ENCODE results near the gene BCAS3. TPM values are rescaled to one million over a fixed set of nuclear protein-coding genes. Genes with fewer than 3 reads are reported as not detected.
"Not testable (repeated sequence)": the region's sequence is repeated elsewhere in the genome, so short reads cannot be mapped to it uniquely, and the experiment has no call there.

The BCAS3 gene
- polyA plus RNA-seq, 1 donor from 2014 or later = 23.2 TPM

DNA sequence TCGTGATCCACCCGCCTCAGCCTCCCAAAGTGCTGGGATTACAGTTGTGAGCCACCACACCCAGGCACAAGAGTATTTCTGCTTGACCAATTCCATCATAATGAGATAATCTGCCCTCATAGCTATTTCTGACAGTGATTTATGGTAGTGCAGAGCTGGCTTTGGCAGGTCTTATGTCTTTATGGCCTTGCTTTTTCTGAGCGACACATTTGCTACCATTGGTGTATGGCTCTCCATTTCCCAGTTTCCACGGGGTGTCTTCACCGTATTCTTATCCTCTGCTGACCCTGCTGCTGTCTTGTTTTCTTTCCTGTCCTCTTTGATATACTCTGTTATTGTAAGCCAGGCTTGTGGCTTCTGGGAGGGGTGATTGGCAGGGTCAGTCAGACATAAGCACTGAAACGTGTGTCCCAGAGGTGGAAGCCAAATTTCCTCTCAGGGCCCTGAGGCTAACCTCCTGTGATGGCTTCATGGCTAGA lies 560.8 kb downstream of the BCAS3 start:
- Mint-ChIP-seq H3K9me3 (peaks cover 0 to 2% (median 0%) of the 10 kb centered on the region in 3 donors), H3K4me3 (no peak overlapping the region), H3K27ac (no peak overlapping the region), H3K36me3 (peaks cover 3% of the 10 kb centered on the region), H3K27me3 (no peaks in the 10 kb centered on the region), H3K4me1 (no peaks in the 10 kb centered on the region)

DNA sequence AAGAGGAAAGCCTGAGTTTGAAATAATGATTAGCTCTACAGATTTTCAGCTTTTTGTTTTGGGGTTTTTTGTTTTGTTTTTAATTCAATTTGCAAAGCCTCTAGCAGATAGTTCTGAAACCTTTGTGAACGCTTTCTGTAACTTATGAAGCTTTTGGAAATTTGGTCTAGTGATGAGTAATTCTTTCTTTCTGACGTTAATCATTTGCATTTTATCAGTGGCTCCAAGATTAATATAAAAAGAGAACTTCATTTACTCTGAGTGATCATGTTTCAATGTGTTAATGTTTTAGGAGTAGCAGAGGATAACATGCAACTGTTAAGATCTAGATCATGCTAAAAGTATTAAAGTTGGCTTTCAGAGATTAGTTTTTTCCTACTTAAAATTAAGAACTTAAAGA lies 561.7 kb downstream of the BCAS3 start:
- Mint-ChIP-seq H3K36me3 (peaks cover 3% of the 10 kb centered on the region), H3K4me1 (no peaks in the 10 kb centered on the region), H3K27me3 (no peaks in the 10 kb centered on the region), H3K9me3 (peaks cover 0 to 2% (median 0%) of the 10 kb centered on the region in 3 donors), H3K27ac (no peak overlapping the region), H3K4me3 (no peak overlapping the region)

DNA sequence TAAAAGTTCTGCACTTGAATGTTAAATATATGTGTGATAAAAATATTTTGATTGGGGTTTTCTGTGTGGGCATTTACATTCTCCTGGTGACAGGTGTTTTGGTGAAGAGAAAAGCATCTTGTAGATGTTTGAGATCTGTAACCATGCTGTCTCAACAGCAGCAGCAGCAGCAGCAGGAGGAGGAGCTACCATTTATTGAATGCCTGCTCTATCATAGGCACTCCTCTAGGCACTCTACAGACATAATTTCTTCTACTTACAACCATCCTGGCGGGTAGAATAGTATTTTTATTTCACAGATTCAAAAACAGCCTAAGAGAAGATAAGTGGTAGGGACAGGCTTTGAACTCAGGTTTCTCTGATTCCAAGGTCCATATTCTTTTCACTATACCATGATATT lies 562.3 kb downstream of the BCAS3 start:
- Mint-ChIP-seq H3K4me3 (no peak overlapping the region), H3K4me1 (peaks cover 0 to 1% (median 0%) of the 10 kb centered on the region in 3 donors), H3K36me3 (peaks cover 3% of the 10 kb centered on the region), H3K27ac (no peak overlapping the region), H3K9me3 (peaks cover 0 to 2% (median 0%) of the 10 kb centered on the region in 3 donors), H3K27me3 (no peaks in the 10 kb centered on the region)

DNA sequence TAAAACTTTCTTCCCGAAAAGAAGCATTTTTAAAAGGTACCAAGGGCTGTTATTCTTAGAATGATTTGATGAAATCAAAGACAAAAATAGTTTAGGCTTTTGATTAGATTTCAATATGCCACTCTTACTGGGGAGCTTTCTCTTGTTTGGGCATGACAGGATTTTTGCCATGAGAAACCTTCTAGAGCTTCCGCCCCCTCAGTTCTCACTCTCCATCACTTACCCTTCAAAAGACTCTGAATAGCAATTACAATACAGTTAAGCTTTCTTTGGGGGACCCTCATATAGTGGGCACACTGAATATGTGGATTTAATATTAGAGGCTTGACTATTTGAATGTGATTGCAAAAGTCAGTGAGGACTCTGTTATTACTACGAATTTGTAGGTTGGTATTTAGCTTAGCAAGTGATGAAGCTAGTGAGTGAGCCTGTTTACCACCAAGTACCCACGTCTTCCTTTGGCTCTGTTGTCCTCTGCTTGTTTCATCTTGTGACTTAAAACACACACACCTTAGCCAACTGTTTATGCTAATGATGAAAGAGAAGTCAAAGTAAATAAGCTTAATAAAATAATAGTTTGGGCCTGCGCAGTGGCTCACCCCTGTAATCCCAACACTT lies 563.3 kb downstream of the BCAS3 start:
- H3K4me1 Mint-ChIP-seq = peaks cover 0 to 3% (median 0%) of the 10 kb centered on the region in 3 donors
- H3K4me3 Mint-ChIP-seq = no peak overlapping the region
- H3K9me3 Mint-ChIP-seq = peaks cover 0 to 2% (median 0%) of the 10 kb centered on the region in 3 donors
- H3K27me3 Mint-ChIP-seq = no peaks in the 10 kb centered on the region
- H3K36me3 Mint-ChIP-seq = peaks cover 4% of the 10 kb centered on the region
- no peak overlapping the region for H3K27ac Mint-ChIP-seq

DNA sequence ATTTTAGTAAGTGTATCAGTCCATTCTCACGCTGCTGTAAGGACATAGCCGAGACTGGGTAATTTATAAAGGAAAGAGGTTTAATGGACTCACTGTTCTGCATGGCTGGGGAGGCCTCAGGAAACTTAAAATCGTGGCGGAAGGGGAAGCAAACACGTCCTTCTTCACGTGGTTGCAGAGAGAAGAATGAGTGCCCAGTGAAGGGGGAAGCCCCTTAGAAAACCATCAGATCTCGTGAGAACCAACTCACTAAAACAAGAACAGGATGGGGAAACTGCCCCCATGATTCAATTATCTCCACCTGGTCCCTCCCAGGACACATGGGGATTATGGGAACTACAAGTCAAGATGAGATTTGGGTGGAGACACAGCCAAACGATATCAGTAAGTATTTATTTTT lies 567.3 kb downstream of the BCAS3 start:
- not testable (repeated sequence) for H3K4me3 Mint-ChIP-seq, H3K36me3 Mint-ChIP-seq, H3K9me3 Mint-ChIP-seq, H3K4me1 Mint-ChIP-seq, H3K27me3 Mint-ChIP-seq, H3K27ac Mint-ChIP-seq

DNA sequence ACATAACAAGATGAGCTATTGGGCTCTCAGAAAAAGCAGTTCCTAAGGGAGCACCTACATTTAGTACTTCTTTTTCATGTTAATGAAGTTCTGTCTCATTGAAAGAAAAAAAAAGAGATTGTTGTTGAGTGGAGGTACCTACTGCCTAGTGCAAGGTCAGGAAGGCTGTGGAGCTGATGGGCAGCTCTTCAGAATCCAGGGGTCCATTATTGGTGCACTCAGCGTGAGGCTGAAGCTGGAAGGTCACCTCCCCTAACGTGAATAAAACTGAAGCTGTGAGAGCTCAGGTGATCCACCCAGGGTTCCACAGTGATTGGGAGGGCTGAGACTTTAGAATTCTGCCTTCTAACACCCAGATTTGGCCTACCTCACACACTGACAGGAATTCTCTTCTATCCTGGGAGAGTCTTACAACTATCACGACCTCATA lies 568.1 kb downstream of the BCAS3 start:
- Mint-ChIP-seq H3K9me3 (no peaks in the 10 kb centered on the region), H3K36me3 (peaks cover 1% of the 10 kb centered on the region)

DNA sequence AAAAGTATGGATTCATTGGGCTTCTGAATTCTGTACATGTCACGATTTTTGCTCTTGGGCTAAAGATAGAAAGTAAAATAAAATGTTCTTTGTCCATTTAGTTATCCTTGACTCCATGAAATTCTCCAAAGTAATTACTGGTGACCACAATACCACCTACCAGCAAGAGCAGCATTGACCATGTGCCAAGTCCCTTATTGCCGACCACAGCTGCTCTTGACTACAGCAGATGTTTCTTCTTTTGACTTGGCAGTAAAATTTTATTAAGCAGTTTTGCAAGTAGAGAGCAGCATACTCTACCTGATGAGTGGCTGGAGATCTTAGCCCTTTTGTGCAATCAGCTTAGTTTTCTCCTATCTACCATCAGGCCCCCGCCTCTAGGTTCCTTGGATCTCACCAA lies 569.8 kb downstream of the BCAS3 start:
- Mint-ChIP-seq H3K27me3 (no peaks in the 10 kb centered on the region), H3K9me3 (no peaks in the 10 kb centered on the region), H3K4me1 (peaks cover 0 to 3% (median 0%) of the 10 kb centered on the region in 3 donors), H3K36me3 (peaks cover 1% of the 10 kb centered on the region), H3K4me3 (no peak overlapping the region), H3K27ac (no peak overlapping the region)

More for the DNA sequence above, 568.1 kb downstream of the BCAS3 start:
- Mint-ChIP-seq H3K4me3 (no peak overlapping the region), H3K27ac (no peak overlapping the region), H3K4me1 (peaks cover 0 to 3% (median 0%) of the 10 kb centered on the region in 3 donors), H3K27me3 (no peaks in the 10 kb centered on the region)

DNA sequence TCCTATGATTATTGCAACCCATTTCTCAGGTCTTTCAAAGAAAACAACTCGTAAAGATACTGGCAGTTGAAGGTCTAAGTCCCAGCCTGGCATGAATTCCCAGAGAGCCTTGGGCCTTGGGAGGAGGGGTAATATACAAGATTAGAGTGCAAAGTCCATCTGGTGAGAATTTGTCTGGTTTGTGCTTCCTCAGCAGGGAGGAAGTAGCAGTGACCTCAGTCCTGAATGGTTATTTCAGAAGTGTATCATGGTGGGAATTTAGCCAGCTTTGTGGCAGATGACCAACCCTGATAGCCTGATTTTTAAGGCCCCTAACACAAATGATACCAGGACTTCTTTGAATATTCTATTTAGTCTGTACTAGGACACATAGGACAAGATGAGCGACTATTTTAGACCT lies 570.7 kb downstream of the BCAS3 start:
- H3K27me3 Mint-ChIP-seq = no peaks in the 10 kb centered on the region
- H3K4me3 Mint-ChIP-seq = no peak overlapping the region
- peaks cover 1% of the 10 kb centered on the region for H3K36me3 Mint-ChIP-seq
- peak overlapping the region in 1 of 3 donors; percentile 23 for H3K27ac Mint-ChIP-seq
- peaks cover 0 to 3% (median 0%) of the 10 kb centered on the region in 3 donors for H3K4me1 Mint-ChIP-seq
- H3K9me3 Mint-ChIP-seq = no peaks in the 10 kb centered on the region

DNA sequence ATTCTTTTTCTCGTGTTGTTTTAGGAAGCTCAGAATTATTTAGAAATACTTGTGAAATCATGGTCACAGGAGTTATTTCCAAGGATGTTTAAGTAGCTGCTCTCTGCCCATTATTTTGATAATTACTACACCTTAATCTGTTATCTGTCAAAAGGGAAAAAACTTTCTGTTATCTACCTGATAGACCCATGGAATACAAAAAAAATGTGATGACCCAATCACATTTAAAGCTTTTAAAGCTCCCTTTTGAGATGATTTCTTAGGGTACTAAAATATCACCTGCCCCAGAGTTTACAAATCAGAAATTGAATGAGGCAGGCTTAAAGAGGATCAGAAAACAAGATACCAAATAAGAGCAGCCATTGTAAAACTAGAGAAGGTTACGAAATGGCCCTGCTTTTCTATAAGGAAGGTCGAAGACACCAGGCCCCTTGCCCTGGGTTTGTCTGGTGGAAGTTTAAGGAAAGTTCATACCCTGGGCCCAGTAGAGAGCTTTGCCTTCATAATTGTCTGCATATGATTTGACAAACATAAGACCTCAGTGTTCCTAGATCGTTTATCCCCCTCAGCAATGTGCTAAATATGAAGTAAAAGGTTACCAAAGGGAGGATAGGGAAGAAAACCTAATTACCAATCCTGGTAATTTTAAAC lies 572.1 kb downstream of the BCAS3 start:
- H3K4me3 Mint-ChIP-seq = no peak overlapping the region
- no peak overlapping the region for H3K27ac Mint-ChIP-seq
- peaks cover 0 to 3% (median 0%) of the 10 kb centered on the region in 3 donors for H3K4me1 Mint-ChIP-seq
- H3K36me3 Mint-ChIP-seq = peaks cover 1% of the 10 kb centered on the region
- no peaks in the 10 kb centered on the region for H3K27me3 Mint-ChIP-seq
- H3K9me3 Mint-ChIP-seq = no peaks in the 10 kb centered on the region

DNA sequence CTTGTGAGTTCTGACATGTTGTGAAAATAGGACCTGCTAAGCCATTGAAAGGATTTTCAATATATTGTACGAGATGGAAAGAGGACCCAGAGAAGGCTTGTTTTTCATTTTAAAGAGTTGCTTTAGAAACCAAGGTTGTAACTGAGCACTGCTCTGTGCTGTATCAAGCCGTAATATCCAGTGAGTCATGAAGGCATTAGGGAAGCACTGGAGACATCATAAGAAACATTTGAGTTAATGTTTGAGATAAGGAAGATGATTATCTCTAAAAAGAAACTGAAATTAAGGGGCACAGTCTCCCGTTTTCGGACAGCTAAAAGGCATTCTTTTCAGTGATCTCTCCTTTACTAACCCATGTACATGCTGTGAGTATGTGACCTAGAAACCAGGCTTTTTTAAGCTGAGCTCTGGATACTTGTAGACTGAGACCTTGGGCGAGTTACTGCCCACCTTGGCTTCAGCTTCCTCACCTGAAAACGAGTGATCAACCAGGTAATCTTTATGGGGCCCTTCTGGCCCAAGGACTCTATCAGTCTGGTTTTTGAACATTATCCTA lies 572.8 kb downstream of the BCAS3 start:
- no peaks in the 10 kb centered on the region for H3K9me3 Mint-ChIP-seq
- H3K4me1 Mint-ChIP-seq = no peaks in the 10 kb centered on the region
- H3K27me3 Mint-ChIP-seq = no peaks in the 10 kb centered on the region
- H3K27ac Mint-ChIP-seq = no peak overlapping the region
- peaks cover 1% of the 10 kb centered on the region for H3K36me3 Mint-ChIP-seq
- no peak overlapping the region for H3K4me3 Mint-ChIP-seq

DNA sequence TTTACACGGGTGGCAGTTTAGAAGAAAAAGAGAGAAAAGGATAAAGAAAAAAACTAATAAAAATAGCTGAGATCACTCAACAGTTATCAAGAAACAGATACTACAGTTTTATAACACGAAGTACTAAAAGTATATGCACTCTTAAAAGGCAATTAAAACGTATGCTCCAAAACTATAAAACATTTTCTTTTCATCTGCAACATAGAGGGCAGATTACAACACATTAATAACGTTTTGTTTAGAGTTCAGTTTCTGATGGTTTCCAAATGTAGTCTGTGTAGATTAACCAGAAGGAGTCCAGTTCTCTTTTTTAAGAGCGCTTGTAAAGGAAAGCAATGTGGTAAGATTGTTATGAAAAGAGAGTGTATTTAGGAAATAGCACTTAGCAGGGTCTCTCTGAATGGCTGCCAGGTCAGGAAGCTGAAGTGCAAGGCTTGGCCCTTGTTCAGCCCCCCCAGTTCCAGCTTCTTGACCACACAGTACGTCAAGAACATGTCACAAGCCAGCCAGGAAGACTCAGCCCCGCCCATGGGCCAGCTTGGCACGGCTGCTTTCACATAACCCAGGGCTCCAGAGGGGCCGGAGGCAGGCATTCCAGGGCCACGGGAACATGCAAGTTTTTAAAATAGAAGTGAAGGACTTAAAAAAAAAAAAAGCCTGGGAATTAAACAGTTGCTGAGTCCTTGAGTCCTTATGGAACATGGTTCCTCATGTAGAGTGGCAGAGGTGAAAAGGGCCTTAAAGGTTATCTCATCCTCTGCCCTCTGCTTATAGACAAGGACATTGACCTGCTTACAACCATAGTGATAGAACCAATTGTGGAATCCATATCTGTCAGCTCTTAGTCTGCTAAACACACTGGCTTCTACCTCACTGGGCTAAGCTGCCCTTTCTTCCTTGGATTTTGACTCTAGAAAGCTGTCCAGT lies 574.6 kb downstream of the BCAS3 start:
- no peak overlapping the region for H3K4me3 Mint-ChIP-seq
- no peaks in the 10 kb centered on the region for H3K27me3 Mint-ChIP-seq
- H3K4me1 Mint-ChIP-seq = no peaks in the 10 kb centered on the region
- H3K27ac Mint-ChIP-seq = peak overlapping the region in 2 of 3 donors; percentile 31 to 41
- H3K9me3 Mint-ChIP-seq = no peaks in the 10 kb centered on the region
- no peaks in the 10 kb centered on the region for H3K36me3 Mint-ChIP-seq

DNA sequence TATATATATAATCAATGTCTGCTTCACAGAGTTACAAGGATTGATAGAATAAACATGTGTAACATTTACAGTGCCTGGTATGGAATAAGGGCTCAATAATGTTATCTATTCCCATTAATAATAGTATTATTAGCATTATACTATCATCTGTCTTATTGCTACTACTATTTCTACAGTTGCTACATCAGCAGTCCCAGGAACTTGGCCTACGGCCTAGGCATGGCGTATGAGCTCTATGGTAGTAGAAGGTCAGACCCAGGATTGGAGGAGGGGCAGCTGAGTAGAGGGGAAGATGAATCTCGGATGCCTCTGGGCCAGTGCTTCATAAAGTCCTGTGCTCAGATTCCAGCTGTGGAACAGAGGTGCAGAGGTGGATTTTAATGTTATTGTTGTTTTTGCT lies 575.7 kb downstream of the BCAS3 start:
- Mint-ChIP-seq H3K27me3 (no peaks in the 10 kb centered on the region), H3K9me3 (no peaks in the 10 kb centered on the region), H3K27ac (no peak overlapping the region), H3K36me3 (peaks cover 2% of the 10 kb centered on the region), H3K4me1 (no peaks in the 10 kb centered on the region), H3K4me3 (no peak overlapping the region)

DNA sequence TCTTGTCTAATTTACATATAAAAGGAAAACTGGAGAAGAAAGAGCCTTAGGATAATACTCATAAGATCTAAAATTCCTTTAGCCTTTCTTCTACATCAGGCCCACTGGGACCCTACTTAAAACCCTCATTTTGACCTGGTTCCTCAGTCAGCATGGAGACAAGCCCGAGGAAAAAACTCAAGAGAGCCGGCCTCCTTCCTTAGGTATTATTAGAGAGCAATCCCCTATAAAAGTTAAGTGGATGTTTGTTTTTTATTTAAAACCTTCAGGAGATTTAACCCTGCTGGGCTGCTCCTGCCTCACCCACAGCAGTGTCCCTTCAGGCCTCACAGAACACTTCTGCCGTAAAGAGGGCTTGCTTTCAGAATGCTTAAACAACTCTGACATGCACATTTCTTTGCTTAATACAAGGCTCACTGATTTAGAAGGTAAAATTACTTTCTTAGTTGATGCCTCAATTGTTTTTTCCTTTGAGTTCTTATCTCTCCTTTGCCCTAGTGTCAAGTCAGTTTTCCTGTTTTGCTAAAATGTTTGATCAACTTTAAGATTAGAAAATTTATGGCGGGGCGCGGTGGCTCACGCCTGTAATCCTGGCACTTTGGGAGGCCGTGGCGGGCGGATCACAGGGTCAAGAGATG lies 576.4 kb downstream of the BCAS3 start:
- no peaks in the 10 kb centered on the region for H3K4me1 Mint-ChIP-seq
- peaks cover 2% of the 10 kb centered on the region for H3K36me3 Mint-ChIP-seq
- H3K27ac Mint-ChIP-seq = no peak overlapping the region

DNA sequence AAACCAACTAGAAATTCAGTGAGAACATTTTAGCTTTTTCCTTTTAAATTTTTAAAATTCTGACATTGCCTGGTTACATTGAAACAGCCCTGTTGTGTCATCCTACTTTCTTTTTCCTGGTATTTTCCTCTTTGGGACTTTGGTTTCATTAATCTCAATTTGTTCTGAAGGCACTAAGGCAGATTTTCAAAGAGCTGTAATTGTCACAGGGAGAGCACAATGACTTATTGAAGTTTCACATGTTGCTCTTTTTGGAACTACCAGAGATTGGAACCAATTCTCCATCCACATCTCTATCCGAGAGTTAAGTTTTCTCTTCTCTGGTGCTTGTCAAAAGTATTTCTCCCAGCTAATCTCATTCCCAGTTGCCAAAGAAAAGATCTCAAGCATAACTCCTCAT lies 577.3 kb downstream of the BCAS3 start:
- Mint-ChIP-seq H3K4me1 (no peaks in the 10 kb centered on the region), H3K9me3 (no peaks in the 10 kb centered on the region), H3K36me3 (peaks cover 2% of the 10 kb centered on the region), H3K4me3 (no peak overlapping the region), H3K27me3 (no peaks in the 10 kb centered on the region), H3K27ac (no peak overlapping the region)

More for the DNA sequence above, 576.4 kb downstream of the BCAS3 start:
- Mint-ChIP-seq H3K9me3 (no peaks in the 10 kb centered on the region), H3K27me3 (no peaks in the 10 kb centered on the region), H3K4me3 (no peak overlapping the region)
